DOHH2 (cell line): ENCODE measurements around the gene TMEM114.

Experiments
- H3F3A ChIP-seq: fragments of 200-600 bp; sonication (generic), shearing (Covaris generic); 2 replicates; pipeline ENCODE4 v1.6.0; 2016; ENCODE audit warnings: antibody characterized with exemption, mild to moderate bottlenecking; ENCODE audit not compliant: control insufficient read depth, insufficient read depth
- H3K27ac ChIP-seq: fragments of 200-600 bp; sonication (generic); 2 replicates; pipeline ENCODE4 v1.5.1; 2014; ENCODE audit warnings: low read depth, mild to moderate bottlenecking, low read length, moderate library complexity
- H3K27me3 ChIP-seq: fragments of 200-600 bp; sonication (generic); 2 replicates; pipeline ENCODE4 v1.6.1; 2014; ENCODE audit warnings: mild to moderate bottlenecking, low read length, mixed read lengths; ENCODE audit not compliant: control insufficient read depth
- H3K36me3 ChIP-seq: fragments of 200-600 bp; sonication (generic); 2 replicates; pipeline ENCODE4 v1.6.1; 2014; ENCODE audit warnings: mild to moderate bottlenecking, low read length, moderate library complexity, mixed read lengths; ENCODE audit not compliant: control insufficient read depth
- H3K4me1 ChIP-seq: fragments of 200-600 bp; sonication (generic); 2 replicates; pipeline ENCODE4 v1.6.1; 2014; ENCODE audit warnings: mild to moderate bottlenecking, low read length, mixed read lengths; ENCODE audit not compliant: control insufficient read depth
- H3K4me2 ChIP-seq: fragments of 200-600 bp; sonication (generic); 2 replicates; pipeline ENCODE4 v1.6.0; 2014; ENCODE audit warnings: mild to moderate bottlenecking, low read length, moderate library complexity
- H3K4me3 ChIP-seq: fragments of 200-600 bp; sonication (generic); 2 replicates; pipeline ENCODE4 v1.5.1; 2014; ENCODE audit warnings: mild to moderate bottlenecking, low read length, mixed read lengths
- H3K79me2 ChIP-seq: fragments of 200-600 bp; sonication (generic); 2 replicates; pipeline ENCODE4 v1.6.1; 2014; ENCODE audit warnings: mild to moderate bottlenecking, low read length, mixed read lengths; ENCODE audit not compliant: control insufficient read depth
- H3K9me2 ChIP-seq: fragments of 200-600 bp; sonication (generic); replicated peaks from 2 replicates; pipeline ENCODE4 v1.6.1; 2014; ENCODE audit warnings: mild to moderate bottlenecking, low read length, mixed read lengths; ENCODE audit not compliant: control insufficient read depth
- H3K9me3 ChIP-seq: fragments of 200-600 bp; sonication (generic); 2 replicates; pipeline ENCODE4 v1.6.1; 2014; ENCODE audit warnings: antibody characterized with exemption, low read length, mixed read lengths; ENCODE audit not compliant: control insufficient read depth, insufficient read depth
- H4K20me1 ChIP-seq: fragments of 200-600 bp; sonication (generic); 2 replicates; pipeline ENCODE4 v1.6.0; 2014; ENCODE audit warnings: low read depth, mild to moderate bottlenecking, antibody characterized with exemption, low read length, moderate library complexity; ENCODE audit not compliant: control insufficient read depth, insufficient read depth
- EZH2phosphoT487 ChIP-seq: fragments of 200-600 bp; sonication (generic); IDR thresholded peaks from 2 replicates; pipeline ENCODE4 v1.6.1; 2017; ENCODE audit warnings: borderline replicate concordance, mild to moderate bottlenecking, antibody characterized with exemption, low read length, moderate library complexity, mixed read lengths
- TF ChIP-seq, protein P1 (sequence below): fragments of 200-600 bp; sonication (generic); IDR thresholded peaks from one replicate; pipeline ENCODE4 v1.5.1; 2014; ENCODE audit warnings: antibody characterized with exemption, mild to moderate bottlenecking, low read depth, low read length; ENCODE audit not compliant: poor library complexity, severe bottlenecking

The TMEM114 gene

DNA sequence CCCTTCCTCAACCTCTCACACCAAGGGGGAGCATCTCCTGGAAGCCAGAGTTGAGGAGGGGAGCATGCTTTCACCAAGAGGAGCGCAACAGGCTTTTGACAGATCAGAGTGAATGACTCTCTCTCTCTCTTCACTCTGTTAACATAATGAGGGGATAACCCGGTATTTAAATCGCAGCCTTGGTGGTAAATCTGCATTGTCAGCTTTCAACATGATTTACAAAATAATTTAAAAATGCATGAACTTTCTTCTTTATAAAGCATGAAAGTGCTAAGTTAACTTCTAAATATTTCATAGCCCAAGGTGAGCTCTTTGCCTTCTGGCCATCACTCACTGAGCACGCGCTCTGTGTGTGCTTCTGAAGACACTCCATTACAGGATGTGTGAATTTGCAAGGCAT is 61.8 kb downstream of the TMEM114 start:
- no peaks in the 10 kb centered on the region for H3K27me3 ChIP-seq
- H3K36me3 ChIP-seq = no peaks in the 10 kb centered on the region
- TF ChIP-seq, protein P1, sequence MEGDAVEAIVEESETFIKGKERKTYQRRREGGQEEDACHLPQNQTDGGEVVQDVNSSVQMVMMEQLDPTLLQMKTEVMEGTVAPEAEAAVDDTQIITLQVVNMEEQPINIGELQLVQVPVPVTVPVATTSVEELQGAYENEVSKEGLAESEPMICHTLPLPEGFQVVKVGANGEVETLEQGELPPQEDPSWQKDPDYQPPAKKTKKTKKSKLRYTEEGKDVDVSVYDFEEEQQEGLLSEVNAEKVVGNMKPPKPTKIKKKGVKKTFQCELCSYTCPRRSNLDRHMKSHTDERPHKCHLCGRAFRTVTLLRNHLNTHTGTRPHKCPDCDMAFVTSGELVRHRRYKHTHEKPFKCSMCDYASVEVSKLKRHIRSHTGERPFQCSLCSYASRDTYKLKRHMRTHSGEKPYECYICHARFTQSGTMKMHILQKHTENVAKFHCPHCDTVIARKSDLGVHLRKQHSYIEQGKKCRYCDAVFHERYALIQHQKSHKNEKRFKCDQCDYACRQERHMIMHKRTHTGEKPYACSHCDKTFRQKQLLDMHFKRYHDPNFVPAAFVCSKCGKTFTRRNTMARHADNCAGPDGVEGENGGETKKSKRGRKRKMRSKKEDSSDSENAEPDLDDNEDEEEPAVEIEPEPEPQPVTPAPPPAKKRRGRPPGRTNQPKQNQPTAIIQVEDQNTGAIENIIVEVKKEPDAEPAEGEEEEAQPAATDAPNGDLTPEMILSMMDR = no peak
- no peak for TF ChIP-seq EZH2phosphoT487
- no peaks in the 10 kb centered on the region for H3K9me2 ChIP-seq
- H3F3A ChIP-seq = no peaks in the 10 kb centered on the region
- H3K4me1 ChIP-seq = no peaks in the 10 kb centered on the region
- no peak overlapping the region for H3K4me2 ChIP-seq
- H3K79me2 ChIP-seq = no peaks in the 10 kb centered on the region
- H4K20me1 ChIP-seq = no peaks in the 10 kb centered on the region
- no peak overlapping the region for H3K4me3 ChIP-seq
- H3K27ac ChIP-seq = no peak overlapping the region
- no peaks in the 10 kb centered on the region for H3K9me3 ChIP-seq

DNA sequence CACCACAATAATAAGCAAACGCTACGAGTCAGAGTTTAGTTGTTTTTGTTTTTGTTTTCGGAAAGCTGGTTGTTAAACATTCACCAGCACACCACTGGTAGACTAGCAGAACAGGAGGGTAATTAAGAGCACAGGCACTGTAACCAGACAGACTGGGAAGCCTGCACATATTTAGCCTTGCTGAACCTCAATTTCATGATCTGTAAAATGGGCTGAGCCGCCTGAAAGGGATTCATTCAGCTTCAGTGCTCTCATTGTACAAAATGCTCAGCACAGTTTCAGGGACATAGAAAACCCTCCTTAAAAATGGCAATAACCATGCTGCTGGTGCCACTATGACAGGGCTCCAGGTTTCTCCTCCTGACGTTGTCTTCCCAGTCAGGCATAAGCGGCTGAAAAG is 66.4 kb downstream of the TMEM114 start:
- Histone ChIP-seq H3K9me2 (no peaks in the 10 kb centered on the region), H3K79me2 (no peaks in the 10 kb centered on the region), H3K9me3 (no peaks in the 10 kb centered on the region), H3K4me3 (no peak overlapping the region), H3F3A (no peaks in the 10 kb centered on the region), H3K36me3 (no peaks in the 10 kb centered on the region), H3K4me1 (no peaks in the 10 kb centered on the region), H3K4me2 (no peak overlapping the region), H3K27ac (no peak overlapping the region), H3K27me3 (no peaks in the 10 kb centered on the region), H4K20me1 (no peaks in the 10 kb centered on the region)
- TF ChIP-seq, protein P1 = no peak
- TF ChIP-seq EZH2phosphoT487 = no peak

DNA sequence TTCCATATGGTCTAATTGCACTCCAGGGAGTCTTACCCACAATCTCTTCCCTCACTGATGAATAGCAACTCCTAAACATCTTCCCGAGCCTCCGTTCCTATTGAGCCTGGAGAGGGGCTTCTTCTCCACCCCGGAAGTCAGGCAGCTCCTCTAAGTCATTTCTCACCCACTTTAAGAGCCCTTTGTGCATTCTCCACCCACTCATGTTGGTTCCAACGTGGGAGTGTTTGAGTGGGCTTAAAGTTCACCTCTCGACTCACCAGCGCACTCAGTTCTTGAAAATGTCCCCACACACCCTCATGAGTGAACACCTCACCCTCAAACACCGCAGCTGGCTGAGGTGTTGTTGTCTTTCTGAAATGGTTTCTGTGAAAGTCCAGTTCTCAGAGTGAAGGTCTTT is 67.6 kb downstream of the TMEM114 start:
- no peaks in the 10 kb centered on the region for H3F3A ChIP-seq
- no peaks in the 10 kb centered on the region for H3K27me3 ChIP-seq
- H3K9me2 ChIP-seq = no peaks in the 10 kb centered on the region
- H3K4me2 ChIP-seq = no peak overlapping the region
- H3K9me3 ChIP-seq = no peaks in the 10 kb centered on the region
- no peaks in the 10 kb centered on the region for H4K20me1 ChIP-seq
- no peaks in the 10 kb centered on the region for H3K36me3 ChIP-seq
- no peaks in the 10 kb centered on the region for H3K4me1 ChIP-seq
- TF ChIP-seq EZH2phosphoT487 = no peak
- TF ChIP-seq, protein P1 = no peak
- H3K4me3 ChIP-seq = no peak overlapping the region
- no peak overlapping the region for H3K27ac ChIP-seq
- no peaks in the 10 kb centered on the region for H3K79me2 ChIP-seq

DNA sequence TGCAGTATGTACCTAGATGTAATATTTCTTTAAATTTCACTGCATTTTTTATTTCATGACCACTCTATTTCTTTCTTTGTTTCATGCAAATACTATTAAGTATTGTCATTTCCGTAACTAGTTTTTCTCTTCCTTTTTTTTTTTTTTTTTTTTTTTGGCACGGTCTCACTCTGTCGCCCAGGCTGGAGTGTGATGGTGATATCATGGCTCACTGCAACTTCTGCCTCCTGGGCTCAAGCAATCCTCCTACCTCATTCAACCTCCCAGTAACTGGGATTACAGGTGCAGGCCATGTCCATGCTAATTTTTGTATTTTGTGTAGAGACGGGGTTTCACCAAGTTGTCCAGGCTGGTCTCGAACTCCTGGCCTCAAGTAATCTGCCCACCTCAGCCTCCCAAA is 70.7 kb downstream of the TMEM114 start:
- Histone ChIP-seq H3K9me2 (no peaks in the 10 kb centered on the region), H3K27me3 (no peaks in the 10 kb centered on the region), H3K36me3 (no peaks in the 10 kb centered on the region), H3K4me1 (no peaks in the 10 kb centered on the region), H3K27ac (no peak overlapping the region), H4K20me1 (no peaks in the 10 kb centered on the region), H3K4me2 (no peak overlapping the region), H3F3A (no peaks in the 10 kb centered on the region), H3K4me3 (no peak overlapping the region), H3K79me2 (no peaks in the 10 kb centered on the region), H3K9me3 (no peaks in the 10 kb centered on the region)
- TF ChIP-seq, protein P1 = no peak
- no peak for TF ChIP-seq EZH2phosphoT487
